HG03460 (cell line): Measurements from ENCODE around the gene PAX6.

ENCODE experiments used
- ATAC-seq: cut with Tn5 transposase; IDR thresholded peaks from one replicate; pipeline ENCODE4 v1.9.1; 2021; ENCODE audit not compliant: unreplicated experiment

Gene PAX6

DNA sequence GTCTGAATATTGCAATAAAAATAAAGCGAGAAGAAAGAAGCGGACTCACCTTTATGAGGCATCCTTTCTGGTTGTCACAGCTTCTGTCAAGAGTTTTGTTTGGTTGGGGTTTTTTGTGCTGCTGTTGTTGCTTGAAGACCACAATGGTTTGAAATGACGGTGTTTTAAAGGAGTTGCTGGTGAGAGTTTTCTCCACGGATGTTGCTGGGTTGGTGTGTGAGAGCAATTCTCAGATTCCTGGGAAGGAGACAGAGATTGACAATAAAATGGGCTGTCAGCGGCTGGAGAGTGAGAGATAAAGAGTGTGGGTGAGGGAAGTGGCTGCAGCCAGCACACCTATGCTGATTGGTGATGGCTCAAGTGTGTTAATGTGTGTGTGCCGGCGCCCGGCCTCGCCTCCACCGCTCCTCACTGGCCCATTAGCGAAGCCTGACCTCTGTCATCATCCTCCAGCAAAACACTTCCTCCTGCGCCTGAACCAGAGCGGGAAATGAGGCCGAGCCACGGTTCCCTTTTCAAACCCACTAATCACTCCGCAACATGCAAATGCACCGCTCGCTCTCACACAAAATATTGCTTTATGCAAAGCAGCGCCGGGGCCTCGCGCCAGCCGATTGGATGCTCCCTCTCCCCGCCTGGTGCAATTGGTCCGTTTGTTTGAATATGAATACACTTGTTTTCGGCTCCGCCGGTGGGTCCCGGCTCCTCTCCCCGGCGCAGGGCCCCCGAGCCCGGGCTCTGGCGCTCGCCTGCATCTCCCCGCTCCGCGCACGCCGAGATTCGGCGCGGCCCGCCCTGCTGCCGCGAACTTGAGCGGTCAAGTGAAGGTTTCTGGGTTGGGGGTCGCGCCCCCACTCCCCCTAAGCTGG, at the start of gene PAX6:
TSS of gene PAX6 (minus strand) at position 544 of the 869 bp plus-strand sequence. CDS start 4,911 bp downstream, outside the sequence.
- peak; percentile 63 for ATAC-seq

DNA sequence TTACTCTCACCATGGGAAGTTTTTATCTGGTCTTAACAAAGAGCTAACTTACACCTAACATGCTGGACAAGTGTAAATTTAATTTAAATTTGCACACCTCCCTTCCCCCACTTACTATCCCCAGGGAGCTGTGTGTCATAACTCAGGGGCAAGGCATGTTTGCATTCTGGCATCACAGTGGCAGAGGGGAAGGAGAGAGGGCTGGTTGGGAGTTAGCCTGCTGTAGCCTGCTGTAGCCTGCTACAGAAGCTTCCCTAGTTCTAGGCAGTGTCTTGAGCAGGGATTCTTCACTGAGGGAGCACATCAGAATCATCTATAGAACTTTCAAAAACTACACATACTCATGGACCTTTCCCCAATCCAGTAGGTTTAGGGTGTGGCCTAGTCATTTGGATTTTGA, 49.3 kb upstream of the PAX6 start:
- no peak for ATAC-seq

DNA sequence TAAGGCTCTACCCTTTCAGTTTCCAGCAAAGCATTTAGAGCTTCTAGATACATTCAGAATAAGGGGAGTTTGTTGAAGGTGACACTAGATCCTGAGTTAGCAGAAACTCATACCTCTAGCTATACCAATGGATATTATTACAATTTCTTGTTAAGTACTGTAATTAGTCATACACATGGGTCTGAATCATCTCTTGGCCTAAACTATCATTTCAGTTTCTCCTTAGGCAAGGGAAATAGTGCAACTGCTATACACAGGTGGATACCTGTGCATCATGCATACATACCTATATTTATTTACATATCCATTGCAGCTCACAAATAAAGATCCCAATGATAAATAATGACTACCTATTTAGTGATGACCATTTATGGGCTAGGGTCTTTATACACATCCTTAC, 45.1 kb upstream of the PAX6 start:
- no peak for ATAC-seq

DNA sequence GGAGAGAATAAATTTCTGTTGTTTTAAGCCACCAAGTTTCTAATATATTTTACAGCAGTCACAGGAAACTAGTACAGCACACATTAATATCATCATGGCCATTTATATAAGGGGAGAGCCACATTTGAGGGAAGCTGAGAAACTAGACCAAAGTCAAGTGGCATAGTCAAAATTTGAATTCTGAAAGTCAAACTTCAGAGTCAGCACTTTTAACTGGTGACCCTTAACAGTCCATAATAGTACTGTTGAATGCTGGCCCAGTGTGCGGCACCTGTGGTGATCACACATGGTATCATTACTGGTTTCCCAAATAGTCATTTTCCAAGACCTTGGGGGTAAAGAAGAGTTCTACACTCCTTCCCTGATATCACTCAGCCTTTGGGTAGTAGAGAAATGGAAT, 44.3 kb upstream of the PAX6 start:
- no peak for ATAC-seq

DNA sequence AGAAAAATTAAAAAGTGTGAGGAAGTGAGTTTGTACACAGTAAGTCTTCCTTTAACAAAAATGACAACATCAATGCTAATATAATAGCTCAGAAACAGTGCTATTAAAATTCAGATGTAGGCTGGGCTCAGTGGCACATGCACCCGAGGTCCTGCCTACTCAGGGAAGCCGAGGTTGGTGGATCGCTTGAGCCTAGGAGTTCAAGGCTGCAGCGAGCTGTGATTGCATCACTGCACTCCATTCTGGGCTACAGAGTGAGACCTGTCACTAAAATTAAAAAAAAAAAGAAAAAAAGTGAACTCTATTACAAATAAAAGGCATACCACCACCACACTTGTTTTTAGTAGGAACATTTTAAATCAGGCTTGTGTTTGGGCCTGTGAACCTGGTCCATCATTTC, 39.2 kb upstream of the PAX6 start:
- ATAC-seq: no peak

DNA sequence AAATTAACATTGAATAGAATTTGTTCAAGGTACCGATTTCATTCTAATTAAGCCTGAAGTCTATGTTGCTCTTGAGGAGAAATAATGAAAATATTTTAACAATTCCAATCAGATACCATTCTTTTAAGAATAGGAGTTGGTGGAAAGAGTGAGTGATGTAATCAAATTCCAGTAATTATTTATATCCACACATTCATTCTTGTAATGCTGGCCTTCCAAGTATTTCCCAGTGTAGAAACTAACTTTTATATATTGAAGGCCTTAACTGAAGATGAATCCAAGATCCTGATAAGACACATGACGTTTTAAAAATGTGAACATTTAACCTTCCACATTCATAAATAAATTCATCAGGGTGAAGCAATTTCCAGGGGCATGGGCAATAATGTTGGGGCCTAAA, 36.6 kb upstream of the PAX6 start:
- ATAC-seq: no peak

DNA sequence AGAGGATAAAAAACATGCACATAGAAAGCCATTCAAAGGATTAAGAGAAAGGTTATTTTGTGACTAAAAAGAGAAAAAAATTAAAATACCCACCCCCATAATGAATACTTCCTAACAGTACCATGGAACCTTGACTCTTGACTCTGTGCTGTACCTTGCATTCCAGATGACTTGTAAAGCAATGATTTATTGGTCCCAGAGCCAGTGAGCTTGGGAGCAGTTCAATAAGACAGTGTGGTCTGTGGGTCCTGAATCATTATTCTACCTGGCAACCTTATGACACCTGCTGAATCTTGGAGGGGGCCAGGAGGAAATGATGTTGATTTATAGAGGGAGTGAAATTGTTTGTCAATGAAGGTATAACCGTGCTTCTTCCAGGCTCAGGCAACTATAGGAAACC, 34.2 kb upstream of the PAX6 start:
- ATAC-seq: no peak

DNA sequence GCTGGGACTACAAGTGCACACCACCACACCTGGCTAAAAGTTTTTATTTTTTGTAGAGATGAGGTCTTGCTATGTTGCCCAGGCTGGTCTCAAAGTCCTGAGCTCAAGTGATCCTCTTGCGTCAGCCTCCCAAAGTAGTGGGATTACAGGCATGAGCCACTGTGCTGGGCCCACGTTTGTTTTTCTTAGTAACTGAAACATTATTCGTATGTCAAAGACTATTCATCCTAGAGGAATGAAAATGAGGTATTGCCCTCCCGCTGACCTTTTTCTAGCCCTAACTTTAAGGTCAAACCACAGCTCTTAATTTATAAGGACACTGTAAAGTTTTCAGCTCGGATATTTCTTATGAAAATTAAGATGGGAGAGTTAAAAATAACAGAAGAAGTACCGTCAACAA, 33.2 kb upstream of the PAX6 start:
- no peak for ATAC-seq

DNA sequence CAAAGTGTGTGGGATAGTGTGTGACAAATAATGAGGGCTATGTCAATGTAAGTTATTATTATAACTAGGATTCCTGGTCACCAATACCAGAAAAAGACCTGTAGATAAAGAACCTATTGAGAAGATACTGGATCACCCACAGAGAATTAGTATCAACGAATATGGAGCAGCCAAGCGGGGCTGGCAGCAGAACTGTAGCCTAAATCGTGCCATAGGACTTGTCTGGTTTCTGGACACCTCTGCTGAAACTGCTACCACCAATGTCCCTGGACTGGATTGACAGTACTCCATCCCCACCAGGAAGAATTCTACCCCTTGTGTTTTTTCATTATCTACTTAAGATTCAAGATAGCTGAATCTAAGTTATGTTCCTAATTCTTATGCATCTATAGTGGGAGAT, 30.3 kb upstream of the PAX6 start:
- no peak for ATAC-seq

DNA sequence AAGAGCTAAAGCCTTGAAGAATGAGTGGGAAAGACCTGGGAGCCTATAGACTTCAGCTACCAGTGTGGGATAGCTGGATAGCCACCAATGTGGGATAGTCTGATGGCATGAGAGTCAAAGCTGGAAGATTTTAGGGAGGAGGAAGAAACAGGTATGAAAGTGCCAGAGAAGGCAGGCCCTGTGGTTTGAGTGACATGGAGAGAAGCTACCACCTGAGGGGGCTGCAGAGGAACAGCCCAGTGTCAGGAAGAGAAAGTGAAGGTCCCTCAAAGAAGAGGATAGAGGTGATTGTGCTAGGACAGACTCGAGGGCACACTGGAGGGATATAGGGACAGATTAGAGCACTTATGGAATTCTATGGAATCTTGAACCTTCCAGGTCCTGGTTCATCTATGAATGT, 23.1 kb upstream of the PAX6 start:
- no peak for ATAC-seq

DNA sequence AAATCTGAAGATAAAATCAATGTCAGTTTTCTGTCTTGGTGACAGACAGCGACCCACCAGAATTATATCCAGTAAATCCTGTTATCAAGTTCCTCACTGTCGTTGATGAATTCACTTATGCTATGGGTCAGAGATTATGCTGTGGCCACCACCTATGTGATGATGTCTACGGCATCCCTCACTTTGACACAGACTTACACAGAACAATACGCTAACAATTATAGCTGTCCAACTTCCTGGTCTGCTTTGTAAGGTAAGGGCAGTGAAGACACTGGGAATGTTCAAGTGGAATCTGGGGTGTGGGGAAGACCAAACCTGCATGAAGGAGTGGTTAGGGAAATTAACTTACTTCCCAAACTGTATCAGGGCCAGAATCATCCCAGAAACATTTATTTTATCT, 19.3 kb upstream of the PAX6 start:
- no peak for ATAC-seq

DNA sequence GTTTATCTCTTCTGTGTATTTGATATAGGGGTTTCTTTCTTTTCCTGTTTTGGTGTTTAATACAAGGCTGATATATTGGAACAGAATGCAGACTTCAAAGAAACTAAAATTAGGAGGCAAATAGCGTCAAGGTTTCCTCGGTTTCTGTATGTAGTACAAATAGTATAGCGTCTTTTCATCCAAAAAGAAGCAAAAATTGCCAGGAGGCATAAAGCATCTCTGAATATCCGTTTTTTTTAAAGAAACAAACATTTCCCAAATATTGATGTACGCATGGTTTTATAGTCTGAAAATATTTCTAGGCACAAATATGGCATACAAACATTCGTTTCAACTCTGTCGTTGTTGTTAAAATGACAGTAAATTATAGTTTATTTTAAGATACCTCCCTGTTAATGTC, 17.1 kb upstream of the PAX6 start:
- no peak for ATAC-seq

DNA sequence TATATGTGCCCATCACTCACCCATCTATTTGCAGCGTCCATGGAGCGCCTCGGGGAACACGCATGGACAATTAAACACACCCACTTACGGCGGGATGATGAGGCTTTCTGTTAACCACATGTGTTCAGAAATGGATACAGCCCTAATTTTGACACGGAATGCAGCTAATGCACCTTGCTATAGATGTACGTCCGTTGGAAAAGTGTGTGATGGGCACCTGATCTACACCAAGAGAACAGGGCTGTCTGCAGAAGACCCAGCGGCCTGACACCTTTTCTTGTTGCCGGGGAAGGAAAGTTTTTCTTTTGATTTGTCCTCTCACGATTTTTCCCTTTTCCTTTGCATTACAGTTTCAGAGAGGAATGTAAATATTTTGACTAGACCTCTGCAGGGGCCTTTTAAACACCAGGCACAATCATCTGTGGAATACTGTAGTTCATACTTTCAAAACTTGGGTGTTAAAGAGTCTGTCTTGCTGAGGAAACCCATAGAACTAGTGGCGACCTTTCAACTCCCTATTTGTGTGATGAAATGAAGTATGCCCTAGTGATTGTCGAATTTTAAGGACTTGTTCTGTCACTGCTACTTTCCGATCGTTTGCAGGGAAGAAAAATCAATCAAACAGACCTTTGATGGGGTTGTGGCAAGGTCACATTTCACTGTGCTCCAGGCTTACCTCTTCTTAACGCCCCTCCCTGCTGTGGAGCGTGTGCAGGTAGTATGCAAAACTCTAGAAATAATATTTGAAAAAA, 16.5 kb upstream of the PAX6 start:
- no peak for ATAC-seq

DNA sequence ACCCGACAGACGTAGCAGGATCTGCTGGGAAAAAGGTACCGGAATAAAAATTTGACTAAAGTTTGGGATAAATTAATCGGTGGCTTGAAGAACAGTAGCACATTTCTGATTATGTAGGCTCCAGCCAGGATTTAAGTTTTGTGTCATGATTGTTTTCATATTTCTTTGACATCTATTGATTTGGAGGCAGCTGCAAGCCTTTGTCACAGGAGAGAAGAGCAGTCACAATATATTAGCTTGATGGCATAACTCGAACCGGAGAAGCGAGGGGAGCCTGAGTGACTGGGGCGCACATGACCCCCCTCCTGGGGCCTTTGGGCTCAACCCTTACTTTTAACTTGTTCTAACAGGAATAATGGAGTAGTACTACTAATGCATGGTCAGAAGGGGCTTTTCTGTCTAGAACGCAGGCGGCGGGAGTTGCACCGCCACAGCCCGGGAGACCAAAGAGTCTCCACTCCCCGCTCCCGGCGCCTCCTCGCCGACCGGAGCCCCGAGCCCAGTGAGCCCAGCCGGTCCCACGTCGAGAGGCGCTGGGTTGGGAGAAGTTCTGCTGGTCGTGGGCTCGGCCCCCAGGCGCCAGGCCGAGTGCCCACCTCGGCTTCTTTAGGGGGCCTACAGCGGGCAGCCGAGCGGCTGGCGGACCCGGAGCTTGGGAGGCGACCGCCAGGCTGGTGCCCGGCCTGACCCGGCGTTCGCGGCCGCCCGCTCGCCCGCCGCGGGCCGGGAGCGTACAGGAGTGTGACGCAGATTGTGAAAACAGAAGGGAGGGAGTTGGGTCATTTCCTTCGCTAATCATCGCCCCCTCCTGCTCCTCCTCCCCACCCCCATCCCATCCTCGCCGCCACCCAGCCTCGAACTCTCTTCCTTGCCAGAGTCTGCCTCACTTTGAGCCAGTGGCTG, 15.7 kb upstream of the PAX6 start:
- no peak for ATAC-seq

DNA sequence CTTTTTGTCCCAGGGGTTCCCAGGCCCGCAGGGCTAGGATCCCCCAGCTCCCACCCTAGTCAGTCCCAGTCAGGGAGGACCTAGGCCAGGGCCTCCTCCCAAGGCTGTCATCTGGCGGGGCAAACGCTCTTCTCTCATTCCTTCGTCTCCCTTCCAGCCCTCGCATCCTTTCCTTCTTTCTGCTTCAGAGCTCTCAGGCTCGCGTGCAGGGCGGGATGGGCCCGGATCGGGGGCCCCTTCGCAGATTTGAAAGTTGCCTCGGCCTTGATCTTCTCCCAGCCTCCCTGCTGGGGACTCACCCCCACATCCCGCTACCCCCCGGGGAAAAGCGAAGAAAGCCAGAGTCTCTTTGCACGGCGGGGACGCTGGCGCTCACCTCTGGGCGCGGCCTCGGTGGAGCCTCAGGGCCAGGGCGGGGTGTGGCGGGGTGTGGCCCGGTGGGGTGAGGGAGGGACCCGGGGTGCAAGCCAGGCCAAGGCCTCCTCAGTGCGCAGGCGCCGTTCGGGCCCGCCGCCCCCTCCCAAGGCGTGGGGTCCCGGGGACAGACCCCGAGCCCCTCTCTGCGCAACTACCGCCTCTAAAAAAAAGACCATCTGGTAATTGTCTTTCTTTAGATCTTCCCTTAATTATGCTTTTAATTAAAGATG, 14.8 kb upstream of the PAX6 start:
- ATAC-seq: no peak

DNA sequence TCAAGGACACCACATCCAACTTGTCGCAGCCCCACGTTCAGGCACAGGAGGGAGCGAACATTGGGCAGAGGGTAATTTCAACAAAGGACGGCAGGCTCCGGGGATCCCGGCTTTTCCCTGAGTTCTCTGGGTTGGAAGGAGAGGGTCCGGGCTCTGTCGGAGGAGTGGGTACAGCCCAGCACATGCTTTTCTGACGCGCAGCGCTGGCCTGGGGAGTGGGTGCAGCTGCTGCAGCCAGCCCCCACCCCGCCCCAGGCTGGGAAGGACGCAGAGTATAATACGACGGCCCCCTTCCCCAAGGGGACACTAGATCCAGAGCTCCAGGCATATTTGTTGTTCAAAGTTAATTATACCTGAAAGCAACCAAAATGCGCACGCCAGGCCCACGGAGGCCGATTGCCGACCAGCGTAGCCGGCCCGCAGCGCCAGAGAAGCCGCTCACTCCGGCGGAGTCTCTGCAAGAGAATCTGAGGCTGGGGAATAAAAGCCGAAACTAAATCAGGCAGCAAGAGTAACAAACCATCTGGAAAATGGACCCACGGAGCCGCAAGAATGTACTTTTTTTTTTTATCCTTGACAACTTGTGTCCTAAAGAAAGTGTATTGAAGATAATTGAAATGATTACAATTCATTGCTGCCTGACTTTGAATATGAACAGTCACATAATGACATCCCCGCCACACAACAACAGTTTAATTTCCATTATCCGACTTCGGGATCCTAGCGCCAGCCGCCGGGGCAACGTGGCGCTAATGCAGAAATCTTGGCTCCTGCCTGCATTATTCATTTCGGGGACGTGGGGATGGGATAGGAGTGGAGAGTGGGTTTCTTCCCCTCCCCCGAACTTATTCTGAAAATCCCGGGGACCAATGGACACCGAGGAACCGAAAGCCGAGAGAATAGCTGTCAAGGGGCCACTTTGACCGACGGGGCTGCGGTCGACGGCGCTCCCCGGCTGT, 14.0 kb upstream of the PAX6 start:
- no peak for ATAC-seq

DNA sequence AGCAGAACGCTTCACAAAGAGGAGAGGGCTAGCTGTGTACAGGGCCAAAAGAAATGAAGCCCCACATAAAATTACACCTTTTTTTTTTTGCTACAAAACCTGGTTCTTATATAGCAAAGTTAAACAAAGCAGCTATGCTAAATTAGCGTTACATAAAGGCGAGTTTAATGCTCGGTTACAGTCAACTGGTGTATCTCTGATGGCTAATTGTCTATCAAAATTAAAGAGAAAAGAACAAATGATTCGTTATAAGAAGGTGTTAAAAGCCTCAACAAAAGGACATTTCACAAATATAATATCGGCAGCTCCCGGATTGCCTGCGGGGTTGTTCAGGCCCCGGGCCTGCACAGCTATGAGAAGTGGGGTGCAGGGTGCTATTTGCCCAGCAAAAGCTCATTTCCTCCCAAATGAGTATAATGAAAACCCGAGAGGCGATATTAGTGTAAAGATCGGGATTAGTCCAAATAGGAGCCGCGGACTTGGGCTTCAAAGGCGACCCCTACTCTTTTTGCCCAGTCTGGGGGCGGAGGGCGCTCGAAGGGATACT, 13.3 kb upstream of the PAX6 start:
- no peak for ATAC-seq

DNA sequence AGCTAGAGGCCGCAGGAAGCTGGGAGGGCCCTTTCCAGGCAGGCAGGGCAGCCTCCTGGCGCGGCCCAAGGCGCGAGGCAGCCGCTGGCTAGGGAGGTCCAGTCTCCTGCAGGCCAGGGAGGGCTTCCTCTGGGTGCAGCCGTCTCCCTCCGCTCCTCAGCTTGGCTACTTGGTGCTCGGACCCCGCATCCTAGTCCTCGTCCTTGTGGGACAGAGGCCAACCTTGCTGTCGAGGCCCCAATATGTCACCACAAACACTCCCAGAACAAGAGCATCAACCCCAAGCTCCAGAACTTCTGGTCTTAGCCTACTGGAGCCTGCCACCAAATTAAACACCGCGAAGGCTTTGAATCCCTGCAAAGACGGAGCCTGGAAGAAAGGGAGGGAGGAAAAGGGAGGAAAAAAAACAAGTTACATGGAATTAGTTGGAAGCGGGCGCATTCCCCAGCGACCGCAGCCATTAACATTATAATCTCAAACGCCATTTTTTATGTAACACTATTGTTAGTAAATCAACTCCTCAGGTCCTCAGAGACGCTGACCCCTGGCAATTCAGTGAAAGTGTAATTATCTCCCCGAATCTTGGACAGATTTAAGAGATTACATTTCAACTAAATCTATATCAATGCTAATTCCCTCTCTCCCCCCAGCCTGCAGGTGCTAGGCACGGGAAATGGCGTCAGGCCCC, 12.7 kb upstream of the PAX6 start:
- no peak for ATAC-seq
